Measurements from ENCODE around the gene BAG2.

DNA sequence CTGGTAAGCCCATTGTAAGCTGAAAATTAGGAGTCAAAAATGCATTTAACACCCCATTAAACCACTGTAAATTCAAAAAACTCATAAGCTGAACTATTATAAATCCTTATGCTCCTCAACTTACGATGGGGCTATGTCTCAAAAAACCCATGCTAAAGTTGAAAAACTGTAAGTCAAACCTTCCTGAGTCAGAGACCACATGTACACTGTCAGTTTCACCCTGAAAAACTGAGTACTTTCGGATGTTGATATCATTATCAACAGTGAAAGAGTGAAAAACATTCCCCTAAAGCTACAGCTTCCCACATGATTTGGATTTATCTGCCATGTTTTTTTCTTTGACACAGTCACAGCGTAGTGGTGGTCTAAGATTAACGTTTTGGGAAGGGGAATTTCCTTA is 35.7 kb downstream of the BAG2 start:
- TF ChIP-seq ZNF670 (CRISPR knock-in tag; IDR thresholded peaks at IDR 0.05; ENCODE audit: borderline replicate concordance): no peak
- no peak for TF ChIP-seq ZFY (CRISPR knock-in tag; IDR thresholded peaks at IDR 0.05)

Data from HepG2 (cell line).